ENCODE data around the gene NOP56. TPM values are rescaled to one million over a fixed set of nuclear protein-coding genes. Genes with fewer than 3 reads are reported as not detected.

The NOP56 gene
- total and polyA plus RNA-seq, 2 of the 4 experiments (the other 2 are of a cell fraction), result 189 to 231 TPM

DNA sequence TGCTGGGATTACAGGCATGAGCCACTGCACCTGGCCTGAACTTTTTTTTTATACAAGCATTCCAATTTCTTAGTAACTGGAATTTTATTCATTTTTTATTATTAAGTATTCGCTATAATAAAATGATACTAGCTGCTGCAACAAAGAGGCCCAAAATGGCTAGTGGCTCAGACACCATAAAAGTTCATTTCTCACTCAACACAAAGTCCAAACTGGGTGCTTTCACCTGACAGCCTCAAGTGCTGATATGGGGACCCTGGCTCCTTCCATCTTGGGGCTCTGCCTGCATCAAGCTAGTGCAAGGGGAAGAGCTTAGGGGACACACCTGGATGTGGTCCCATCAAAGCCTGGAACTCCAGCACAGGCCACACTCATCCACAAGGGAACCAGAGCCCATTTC, 12.2 kb upstream of the NOP56 start:
- dilution Hi-C loops (cut with HindIII; ENCODE audit: low sequenced_read_pairs, unreplicated experiment) (no loop called here), in situ Hi-C loops (cut with MboI; ENCODE audit: low sequenced_read_pairs) (loop anchor here (10.0 kb wide), 1 partner anchor 175 kb away; no protein-coding TSS in a partner anchor), intact Hi-C loops (cut with micrococcal nuclease) (no loop called here)
- BruUV-seq (replicated peaks), result no TSS peak
- Histone ChIP-seq H4K8ac (ENCODE audit: low read depth in 2 of 2, low read length in 2 of 2) (no peak overlapping the region), H3K56ac (ENCODE audit: extremely low read depth, insufficient read depth, low read length) (no peak overlapping the region), H4K5ac (ENCODE audit: low read depth, low read length) (no peak overlapping the region), H2BK15ac (ENCODE audit: low read depth, low read length) (no peak overlapping the region), H3K4me2 (ENCODE audit: low read depth, low read length) (no peak overlapping the region), H3K23ac (ENCODE audit: low read depth, low read length) (no peak overlapping the region), H3K4me3 (ENCODE audit: insufficient read depth, low read depth, low read length) (no peak overlapping the region), H2AK5ac (ENCODE audit: low read depth, low read length) (no peak overlapping the region), H3K27me3 (ENCODE audit: control insufficient read depth, insufficient read depth, low read length) (peaks cover 2% of the 10 kb centered on the region; the same call in 1 of the 2 replicates), H3K9ac (ENCODE audit: low read depth, low read length) (no peak overlapping the region), H2BK5ac (ENCODE audit: low read depth, low read length, poor library complexity, severe bottlenecking) (no peak overlapping the region), H3K4me1 (ENCODE audit: control insufficient read depth, insufficient read depth, low read length) (no peaks in the 10 kb centered on the region), H3K4ac (ENCODE audit: low read depth, low read length) (no peak overlapping the region), H2AFZ (replicated peaks; ENCODE audit: low read length, poor library complexity) (no peak overlapping the region), H4K91ac (ENCODE audit: insufficient read depth, low read depth, low read length) (no peak overlapping the region), H3K9me3 (ENCODE audit: control insufficient read depth, insufficient read depth, low read length) (no peaks in the 10 kb centered on the region), H3K14ac (replicated peaks; ENCODE audit: low read depth, low read length) (no peak overlapping the region), H3K36me3 (ENCODE audit: control insufficient read depth, insufficient read depth, low read length) (no peaks in the 10 kb centered on the region), H2BK120ac (ENCODE audit: low read depth, low read length) (no peak overlapping the region), H4K20me1 (ENCODE audit: insufficient read depth, low read length) (no peaks in the 10 kb centered on the region), H2BK20ac (ENCODE audit: low read depth, low read length) (no peak overlapping the region), H3K9me1 (ENCODE audit: insufficient read depth, low read length) (no peaks in the 10 kb centered on the region), H3K18ac (ENCODE audit: low read depth, low read length) (no peak overlapping the region), H3K79me1 (ENCODE audit: low read depth in 1 of 2, low read length in 2 of 2) (no peaks in the 10 kb centered on the region), H2AK9ac (replicated peaks; ENCODE audit: low read depth, low read length, poor library complexity) (no peak overlapping the region), H3K27ac (ENCODE audit: insufficient read depth, low read length) (no peak overlapping the region)
- no peak for TF ChIP-seq CEBPB (IDR thresholded peaks at IDR 0.05; ENCODE audit: low read depth, low read length)
- TF ChIP-seq NFE2L2 (IDR thresholded peaks at IDR 0.05; ENCODE audit: low read depth, low read length), result no peak
- no peak for TF ChIP-seq CHD1 (IDR thresholded peaks at IDR 0.05; ENCODE audit: low read depth, low read length)
- no peak for TF ChIP-seq SMC3 (IDR thresholded peaks at IDR 0.05; ENCODE audit: low read depth, low read length)
- TF ChIP-seq, protein P1, sequence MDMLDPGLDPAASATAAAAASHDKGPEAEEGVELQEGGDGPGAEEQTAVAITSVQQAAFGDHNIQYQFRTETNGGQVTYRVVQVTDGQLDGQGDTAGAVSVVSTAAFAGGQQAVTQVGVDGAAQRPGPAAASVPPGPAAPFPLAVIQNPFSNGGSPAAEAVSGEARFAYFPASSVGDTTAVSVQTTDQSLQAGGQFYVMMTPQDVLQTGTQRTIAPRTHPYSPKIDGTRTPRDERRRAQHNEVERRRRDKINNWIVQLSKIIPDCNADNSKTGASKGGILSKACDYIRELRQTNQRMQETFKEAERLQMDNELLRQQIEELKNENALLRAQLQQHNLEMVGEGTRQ (IDR thresholded peaks at IDR 0.05; ENCODE audit: low read depth, low read length), result no peak
- no peak for TF ChIP-seq MAZ (IDR thresholded peaks at IDR 0.05; ENCODE audit: borderline replicate concordance, low read depth, low read length)
- no peak for TF ChIP-seq RFX5 (IDR thresholded peaks at IDR 0.05; ENCODE audit: low read depth, low read length)
- TF ChIP-seq ELK1 (IDR thresholded peaks at IDR 0.05; ENCODE audit: borderline replicate concordance, low read depth, low read length), result no peak
- TF ChIP-seq RAD21 (IDR thresholded peaks at IDR 0.05; ENCODE audit: low read length), result no peak
- TF ChIP-seq FOS (IDR thresholded peaks at IDR 0.05; ENCODE audit: low read depth, low read length), result no peak
- TF ChIP-seq BHLHE40 (IDR thresholded peaks at IDR 0.05; ENCODE audit: low read depth, low read length), result no peak
- TF ChIP-seq MAFK (IDR thresholded peaks at IDR 0.05; ENCODE audit: low read depth, low read length), result no peak
- TF ChIP-seq, protein P2, sequence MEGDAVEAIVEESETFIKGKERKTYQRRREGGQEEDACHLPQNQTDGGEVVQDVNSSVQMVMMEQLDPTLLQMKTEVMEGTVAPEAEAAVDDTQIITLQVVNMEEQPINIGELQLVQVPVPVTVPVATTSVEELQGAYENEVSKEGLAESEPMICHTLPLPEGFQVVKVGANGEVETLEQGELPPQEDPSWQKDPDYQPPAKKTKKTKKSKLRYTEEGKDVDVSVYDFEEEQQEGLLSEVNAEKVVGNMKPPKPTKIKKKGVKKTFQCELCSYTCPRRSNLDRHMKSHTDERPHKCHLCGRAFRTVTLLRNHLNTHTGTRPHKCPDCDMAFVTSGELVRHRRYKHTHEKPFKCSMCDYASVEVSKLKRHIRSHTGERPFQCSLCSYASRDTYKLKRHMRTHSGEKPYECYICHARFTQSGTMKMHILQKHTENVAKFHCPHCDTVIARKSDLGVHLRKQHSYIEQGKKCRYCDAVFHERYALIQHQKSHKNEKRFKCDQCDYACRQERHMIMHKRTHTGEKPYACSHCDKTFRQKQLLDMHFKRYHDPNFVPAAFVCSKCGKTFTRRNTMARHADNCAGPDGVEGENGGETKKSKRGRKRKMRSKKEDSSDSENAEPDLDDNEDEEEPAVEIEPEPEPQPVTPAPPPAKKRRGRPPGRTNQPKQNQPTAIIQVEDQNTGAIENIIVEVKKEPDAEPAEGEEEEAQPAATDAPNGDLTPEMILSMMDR (conservative IDR thresholded peaks at IDR 0.05; ENCODE audit: low read depth, low read length), result no peak
- TF ChIP-seq RCOR1 (IDR thresholded peaks at IDR 0.05; ENCODE audit: insufficient replicate concordance, low read length), result no peak
- no peak for TF ChIP-seq MXI1 (IDR thresholded peaks at IDR 0.05; ENCODE audit: borderline replicate concordance, low read depth, low read length)
- TF ChIP-seq POLR2A (IDR thresholded peaks at IDR 0.05; ENCODE audit: low read depth, low read length), result no peak
- WGBS, 2 experiments (ENCODE audit: extremely low coverage in 2 of 2, insufficient read length in 1 of 2), result no CpG with 5 or more reads among the region's 1 CpG
- POLR2A ChIA-PET (ENCODE audit: unreplicated experiment), result no interaction called here
- DNase-seq (no peak), ATAC-seq (ENCODE audit: low read depth) (no peak)
- CTCF ChIA-PET, result no interaction called here
